Upper lobe of right lung (tissue), 1 donor: ENCODE measurements around the gene GNAQ. TPM values are rescaled to one million over a fixed set of nuclear protein-coding genes. Genes with fewer than 3 reads are reported as not detected.

ENCODE experiments used
- ATAC-seq: fragments of 200-7000 bp; cut with Tn5 transposase; one replicate; pipeline ENCODE4 v1.9.1; 2020; ENCODE audit warnings: mild to moderate bottlenecking, moderate library complexity
- DNase-seq: peaks from one replicate; pipeline ENCODE4 v3.0.0-alpha.2; 2020
- H3K27ac ChIP-seq: fragments of 200-600 bp; one replicate; pipeline ENCODE4 v1.8.0; 2022
- H3K27me3 ChIP-seq: fragments of 200-600 bp; one replicate; pipeline ENCODE4 v1.8.0; 2022; ENCODE audit warnings: mild to moderate bottlenecking
- H3K36me3 ChIP-seq: fragments of 200-600 bp; one replicate; pipeline ENCODE4 v1.8.0; 2022
- H3K4me1 ChIP-seq: fragments of 200-600 bp; one replicate; pipeline ENCODE4 v1.8.0; 2022
- H3K4me3 ChIP-seq: fragments of 200-600 bp; one replicate; pipeline ENCODE4 v1.8.0; 2022; ENCODE audit warnings: mild to moderate bottlenecking
- H3K9me3 ChIP-seq: fragments of 200-600 bp; one replicate; pipeline ENCODE4 v1.8.0; 2022
- intact Hi-C: fragments of 100-400 bp; cut with DNase I; formaldehyde crosslinking; loops from one replicate; pipeline ENCODE4 v1.11.0; 2022
- total RNA-seq: library from RNA; stranded (reverse); fragmentation: NEBNext Ultra II Directional; extraction: Animal tissue kit (Norgen Biotek cat#: 25700); gene quantifications from one replicate; pipeline ENCODE4 v1.2.1, GENCODE V29; 2021
- TF ChIP-seq, protein P1 (sequence below): fragments of 200-600 bp; IDR thresholded peaks from one replicate; pipeline ENCODE4 v1.8.0; 2022; ENCODE audit warnings: antibody characterized with exemption
- donor health status: DM: no; HTN: yes; CAD: no; lungs with severe emphysema.

Gene GNAQ
- total RNA-seq, 1 donor from 2014 or later, result 132 TPM

- no peaks in the 10 kb centered on the region for H3K27me3 ChIP-seq
Measured at GRCh38 chr9:78000221-78000620, 31.4 kb downstream of the GNAQ start.

DNA sequence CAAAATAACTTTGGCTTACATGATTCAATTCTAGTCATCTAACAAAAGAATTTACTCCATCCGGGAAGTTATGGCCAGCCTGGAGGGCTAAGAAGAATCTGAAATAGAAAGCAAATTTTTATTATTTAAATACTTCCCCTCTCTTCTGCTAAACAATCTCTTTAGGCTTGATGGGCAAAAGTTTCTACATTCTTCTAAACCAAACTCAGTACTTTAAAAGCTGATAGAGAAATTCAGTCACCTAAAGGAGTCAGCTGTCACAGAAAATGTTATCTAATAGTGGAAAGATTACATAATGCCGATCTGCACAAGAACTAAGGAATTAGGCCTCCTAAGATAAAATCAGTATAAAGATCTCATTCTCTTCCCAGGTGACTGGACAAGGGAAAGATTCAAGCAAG is 32.4 kb downstream of the GNAQ start:
- Histone ChIP-seq H3K36me3 (no peaks in the 10 kb centered on the region), H3K27ac (peak overlapping the region; percentile 18), H3K4me1 (peaks cover 41% of the 10 kb centered on the region), H3K4me3 (no peak overlapping the region), H3K27me3 (no peaks in the 10 kb centered on the region), H3K9me3 (no peaks in the 10 kb centered on the region)
- intact Hi-C loops, result no loop called here
- no peak for ATAC-seq
- DNase-seq, result no peak
- TF ChIP-seq, protein P1, sequence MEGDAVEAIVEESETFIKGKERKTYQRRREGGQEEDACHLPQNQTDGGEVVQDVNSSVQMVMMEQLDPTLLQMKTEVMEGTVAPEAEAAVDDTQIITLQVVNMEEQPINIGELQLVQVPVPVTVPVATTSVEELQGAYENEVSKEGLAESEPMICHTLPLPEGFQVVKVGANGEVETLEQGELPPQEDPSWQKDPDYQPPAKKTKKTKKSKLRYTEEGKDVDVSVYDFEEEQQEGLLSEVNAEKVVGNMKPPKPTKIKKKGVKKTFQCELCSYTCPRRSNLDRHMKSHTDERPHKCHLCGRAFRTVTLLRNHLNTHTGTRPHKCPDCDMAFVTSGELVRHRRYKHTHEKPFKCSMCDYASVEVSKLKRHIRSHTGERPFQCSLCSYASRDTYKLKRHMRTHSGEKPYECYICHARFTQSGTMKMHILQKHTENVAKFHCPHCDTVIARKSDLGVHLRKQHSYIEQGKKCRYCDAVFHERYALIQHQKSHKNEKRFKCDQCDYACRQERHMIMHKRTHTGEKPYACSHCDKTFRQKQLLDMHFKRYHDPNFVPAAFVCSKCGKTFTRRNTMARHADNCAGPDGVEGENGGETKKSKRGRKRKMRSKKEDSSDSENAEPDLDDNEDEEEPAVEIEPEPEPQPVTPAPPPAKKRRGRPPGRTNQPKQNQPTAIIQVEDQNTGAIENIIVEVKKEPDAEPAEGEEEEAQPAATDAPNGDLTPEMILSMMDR, result no peak

More at GRCh38 chr9:78000221-78000620, 31.4 kb downstream of the GNAQ start:
- Histone ChIP-seq H3K27ac (no peak overlapping the region), H3K4me3 (no peak overlapping the region), H3K4me1 (peaks cover 41% of the 10 kb centered on the region), H3K9me3 (no peaks in the 10 kb centered on the region), H3K36me3 (no peaks in the 10 kb centered on the region)
- intact Hi-C loops, result no loop called here
- ATAC-seq (no peak), DNase-seq (no peak)
- TF ChIP-seq, protein P1, result no peak

- H3K4me1 ChIP-seq, result peaks cover 41% of the 10 kb centered on the region
Measured at GRCh38 chr9:77997611-77998284, 33.9 kb downstream of the GNAQ start.

GRCh38 chr9:77996696-77997095 is 34.9 kb downstream of the GNAQ start:
- H3K4me3 ChIP-seq, result no peak overlapping the region
- H3K36me3 ChIP-seq, result no peaks in the 10 kb centered on the region
- TF ChIP-seq, protein P1, result no peak
- intact Hi-C loops, result no loop called here
- H3K9me3 ChIP-seq, result no peaks in the 10 kb centered on the region
- DNase-seq (no peak), ATAC-seq (no peak)
- peaks cover 33% of the 10 kb centered on the region for H3K4me1 ChIP-seq
- H3K27ac ChIP-seq, result no peak overlapping the region
- no peaks in the 10 kb centered on the region for H3K27me3 ChIP-seq

More at GRCh38 chr9:77997611-77998284, 33.9 kb downstream of the GNAQ start:
- peak; percentile 72 for ATAC-seq
- intact Hi-C loops, result no loop called here
- Histone ChIP-seq H3K27me3 (no peaks in the 10 kb centered on the region), H3K4me3 (no peak overlapping the region), H3K36me3 (no peaks in the 10 kb centered on the region), H3K9me3 (no peaks in the 10 kb centered on the region), H3K27ac (peak overlapping the region; percentile 39)
- peak; percentile 64 for DNase-seq
- TF ChIP-seq, protein P1, result no peak

DNA sequence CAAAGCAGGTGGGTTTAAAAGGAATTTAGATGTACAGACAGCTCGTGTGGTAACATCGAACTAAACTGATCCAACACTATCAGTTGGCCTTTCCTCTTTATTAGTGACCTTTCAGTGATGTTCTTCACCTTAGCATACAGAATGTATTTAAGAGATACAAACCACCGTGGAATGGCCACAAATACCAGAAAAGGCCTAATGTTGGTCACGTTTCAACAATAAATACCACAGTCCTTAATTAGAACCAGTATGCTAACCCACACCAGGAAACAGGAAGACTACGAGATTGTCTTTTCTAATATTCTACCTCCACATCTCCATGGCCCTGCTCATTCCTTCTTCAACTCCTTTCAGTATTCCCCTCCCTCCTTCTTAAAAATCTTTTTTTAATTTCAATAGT is 40.4 kb downstream of the GNAQ start:
- intact Hi-C loops, result no loop called here
- no peaks in the 10 kb centered on the region for H3K27me3 ChIP-seq
- no peaks in the 10 kb centered on the region for H3K36me3 ChIP-seq
- no peaks in the 10 kb centered on the region for H3K9me3 ChIP-seq
- ATAC-seq, result no peak
- H3K4me3 ChIP-seq, result no peak overlapping the region
- no peak for DNase-seq
- H3K27ac ChIP-seq, result no peak overlapping the region
- TF ChIP-seq, protein P1, result no peak
- H3K4me1 ChIP-seq, result peaks cover 18% of the 10 kb centered on the region
